ENCODE measurements around the gene PRSS16. TPM values are rescaled to one million over a fixed set of nuclear protein-coding genes. Genes with fewer than 3 reads are reported as not detected.

Gene PRSS16
- total and polyA plus RNA-seq, 9 of the 15 experiments (the other 6 are each of a cell fraction or from before 2014, with no cell fraction given): 4.5 to 21.3 (median 12.1) TPM

GRCh38 chr6:27267857-27268434 lies 20.4 kb downstream of the PRSS16 start (continued):
- TF ChIP-seq ZNF174 (CRISPR knock-in tag; IDR thresholded peaks at IDR 0.05): no peak

DNA sequence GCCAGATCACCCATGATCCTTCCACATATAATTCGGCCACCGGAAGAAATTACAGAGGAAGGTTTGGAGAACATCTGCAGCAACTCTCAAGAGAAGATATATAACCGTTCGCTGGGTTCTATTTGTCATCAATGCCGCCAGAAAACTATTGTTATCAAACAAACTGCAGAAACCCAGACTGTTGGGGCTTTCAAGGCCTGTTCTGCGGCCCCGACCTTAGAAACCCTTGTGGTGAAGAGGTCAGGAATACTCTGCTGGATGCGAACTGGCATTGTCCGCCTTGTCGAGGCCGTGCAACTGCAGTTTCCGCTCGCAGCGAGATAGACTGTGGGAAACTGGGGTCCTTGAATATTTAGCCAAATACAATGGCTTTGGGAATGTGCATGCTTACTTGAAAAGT lies 21.3 kb downstream of the PRSS16 start:
- H3K79me2 ChIP-seq (ENCODE audit: control insufficient read depth, insufficient read depth, low read length): no peaks in the 10 kb centered on the region
- H3K9me1 ChIP-seq (ENCODE audit: control insufficient read depth, insufficient read depth, low read length): no peaks in the 10 kb centered on the region
- H2AFZ ChIP-seq (ENCODE audit: low read depth, low read length): peak overlapping the region; percentile 78
- ChIA-PET POLR2A (interaction anchor here (1.5 kb wide), 1 partner anchor 15 kb away, joined by 4 read pairs; no protein-coding TSS in a partner anchor), CTCF (ENCODE audit: low intra/inter-chr PET ratio) (no interaction called here)
- WGBS (ENCODE audit: insufficient coverage, low coverage, missing lambda C conversion rate): 16% methylated on average over 14 of the region's 14 CpGs
- FAIRE-seq (peak; percentile 60), ATAC-seq (peak; percentile 78), DNase-seq (ENCODE audit: extremely low read depth in 1 of 4, low spot score in 3 of 4) (peak; percentile 29 to 65 (median 42))
- no peaks in the 10 kb centered on the region for H3K9me3 ChIP-seq (replicated peaks; ENCODE audit: control insufficient read depth, insufficient read depth, low read depth, low read length)
- H3K9ac ChIP-seq (ENCODE audit: insufficient read depth in 1 of 2, low read depth in 2 of 2, low read length in 2 of 2): peak overlapping the region in 1 of 2 experiments; percentile 9; a peak in 1 of 4 replicates
- intact Hi-C loops (cut with micrococcal nuclease) (no loop called here), in situ Hi-C loops (cut with MboI) (no loop called here)
- H3K4me2 ChIP-seq (ENCODE audit: insufficient read depth, low read length): peak overlapping the region; percentile 41
- H3K27me3 ChIP-seq (ENCODE audit: control insufficient read depth in 2 of 2, insufficient read depth in 2 of 2, low read length in 2 of 2): no peaks in the 10 kb centered on the region
- peaks cover 0 to 5% of the 10 kb centered on the region in 2 experiments; a peak in 4 of 5 replicates for H3K4me1 ChIP-seq (replicated peaks in 1 of 2; ENCODE audit: control insufficient read depth in 2 of 2, insufficient read depth in 2 of 2, low read length in 2 of 2)
- no peak overlapping the region for H3K4me3 ChIP-seq
- H4K20me1 ChIP-seq (replicated peaks; ENCODE audit: control insufficient read depth, insufficient read depth, low read length): no peaks in the 10 kb centered on the region
- BruUV-seq (replicated peaks): no TSS peak
- no peak overlapping the region for H3K27ac ChIP-seq (ENCODE audit: extremely low read depth, low read depth, low read length)
- H3K36me3 ChIP-seq (ENCODE audit: control insufficient read depth, insufficient read depth, low read length): no peaks in the 10 kb centered on the region
- TF ChIP-seq DPF2 (IDR thresholded peaks at IDR 0.05): 0 out of 2 replicates have a peak, but pooled peaks have one; percentile 27
- TF ChIP-seq ZBTB1 (CRISPR knock-in tag; IDR thresholded peaks at IDR 0.05; ENCODE audit: borderline replicate concordance, low read depth): peak; percentile 93
- peak; percentile 54 for TF ChIP-seq TEAD4 (IDR thresholded peaks at IDR 0.05; ENCODE audit: low read length)
- TF ChIP-seq TEAD4 (CRISPR knock-in tag; IDR thresholded peaks at IDR 0.05; ENCODE audit: borderline replicate concordance): no peak
- no peak for TF ChIP-seq MTA3 (IDR thresholded peaks at IDR 0.05; ENCODE audit: borderline replicate concordance)
- TF ChIP-seq SMARCB1 (IDR thresholded peaks at IDR 0.05; ENCODE audit: insufficient read length, low read depth): no peak
- no peak for TF ChIP-seq ZFP1 (CRISPR knock-in tag; IDR thresholded peaks at IDR 0.05)
- no peak for TF ChIP-seq RFX5 (IDR thresholded peaks at IDR 0.05; ENCODE audit: low read depth, low read length)
- TF ChIP-seq, protein P1, sequence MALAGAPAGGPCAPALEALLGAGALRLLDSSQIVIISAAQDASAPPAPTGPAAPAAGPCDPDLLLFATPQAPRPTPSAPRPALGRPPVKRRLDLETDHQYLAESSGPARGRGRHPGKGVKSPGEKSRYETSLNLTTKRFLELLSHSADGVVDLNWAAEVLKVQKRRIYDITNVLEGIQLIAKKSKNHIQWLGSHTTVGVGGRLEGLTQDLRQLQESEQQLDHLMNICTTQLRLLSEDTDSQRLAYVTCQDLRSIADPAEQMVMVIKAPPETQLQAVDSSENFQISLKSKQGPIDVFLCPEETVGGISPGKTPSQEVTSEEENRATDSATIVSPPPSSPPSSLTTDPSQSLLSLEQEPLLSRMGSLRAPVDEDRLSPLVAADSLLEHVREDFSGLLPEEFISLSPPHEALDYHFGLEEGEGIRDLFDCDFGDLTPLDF (CRISPR knock-in tag; IDR thresholded peaks at IDR 0.05): no peak
- TF ChIP-seq FOXK2 (conservative IDR thresholded peaks at IDR 0.05 in 1 of 2, IDR thresholded peaks at IDR 0.05 in 1 of 2; ENCODE audit: low read depth in 2 of 2): no peak
- no peak for TF ChIP-seq KLF1 (tag; IDR thresholded peaks at IDR 0.05)
- TF ChIP-seq HEY1 (CRISPR knock-in tag; IDR thresholded peaks at IDR 0.05; ENCODE audit: borderline replicate concordance): no peak
- TF ChIP-seq TCF3 (CRISPR knock-in tag; IDR thresholded peaks at IDR 0.05): peak; percentile 33; the same call in 1 of the 2 replicates
- no peak for TF ChIP-seq ADNP (tag; IDR thresholded peaks at IDR 0.05)
- TF ChIP-seq ZFPM2 (CRISPR knock-in tag; IDR thresholded peaks at IDR 0.05): no peak
- TF ChIP-seq MAX (CRISPR knock-in tag; IDR thresholded peaks at IDR 0.05): 0 out of 2 replicates have a peak, but pooled peaks have one; percentile 33
- no peak; a peak in 1 of 4 replicates for TF ChIP-seq RCOR1 (IDR thresholded peaks at IDR 0.05; ENCODE audit: borderline replicate concordance in 1 of 2, low read depth in 2 of 2, low read length in 2 of 2)
- TF ChIP-seq KLF6 (CRISPR knock-in tag; IDR thresholded peaks at IDR 0.05; ENCODE audit: borderline replicate concordance): no peak
- TF ChIP-seq CBFA2T3 (IDR thresholded peaks at IDR 0.05): peak; percentile 77
- TF ChIP-seq SMARCC2 (IDR thresholded peaks at IDR 0.05; ENCODE audit: low read depth): no peak
- TF ChIP-seq HNRNPH1 (optimal IDR thresholded peaks at IDR 0.05; ENCODE audit: low read depth, low read length): no peak
- no peak for TF ChIP-seq PML (IDR thresholded peaks at IDR 0.05; ENCODE audit: low read length)

Measured in K562 (cell line).